SK-N-SH (cell line): ENCODE data around the gene XRCC3. TPM values are rescaled to one million over a fixed set of nuclear protein-coding genes. Genes with fewer than 3 reads are reported as not detected.

Experiments used
- CTCF ChIA-PET: fragments of 300-600, 350-600 bp; formaldehyde crosslinking; extraction: SDS; loops from one replicate; lab custom pipeline; 2021; lab: Yijun Ruan, JAX
- POLR2A ChIA-PET: fragments of 350-600 bp; sonication (Branson Sonifier 250); formaldehyde crosslinking; extraction: SDS; loops from one replicate; lab custom pipeline; 2020; ENCODE audit warnings: antibody characterized with exemption, inconsistent platforms; lab: Yijun Ruan, JAX
- DNase-seq: peaks from one replicate; pipeline ENCODE4 v3.0.0; 2012
- H2AFZ ChIP-seq: fragments of 200-600 bp; sonication (generic); 2 replicates; pipeline ENCODE4 v1.8.1; 2016; ENCODE audit warnings: antibody characterized with exemption, mild to moderate bottlenecking, low read depth
- H3F3A ChIP-seq: fragments of 200-600 bp; sonication (generic); replicated peaks from 2 replicates; pipeline ENCODE3; 2016; ENCODE audit warnings: antibody characterized with exemption, mild to moderate bottlenecking; ENCODE audit not compliant: insufficient read depth
- H3K27ac ChIP-seq, 2 experiments: fragments of 200-500 bp in 1 of 2; fragments of 200-600 bp in 1 of 2; sonication (Bioruptor generic) in 1 of 2; sonication (generic), shearing (Covaris generic) in 1 of 2; 2 replicates each; pipeline versions ENCODE4 v1.5.1 to v1.6.1; 2014 to 2016; ENCODE audit warnings: low read depth in 2 of 2, inconsistent platforms in 1 of 2, low read length in 1 of 2, mild to moderate bottlenecking in 1 of 2, mixed read lengths in 1 of 2
- H3K27me3 ChIP-seq: fragments of 200-600 bp; sonication (generic), shearing (Covaris generic); 2 replicates; pipeline ENCODE4 v1.6.1; 2016; ENCODE audit warnings: mixed run types; ENCODE audit not compliant: insufficient read depth
- H3K36me3 ChIP-seq, 2 experiments: fragments of 200-500 bp in 1 of 2; fragments of 200-600 bp in 1 of 2; sonication (Bioruptor generic) in 1 of 2; sonication (generic) in 1 of 2; replicated peaks in 1 of 2; 2 replicates each; pipeline versions ENCODE3 to v1.5.1; 2014 to 2016; ENCODE audit warnings: low read length in 1 of 2, mild to moderate bottlenecking in 1 of 2; ENCODE audit not compliant: insufficient read depth in 2 of 2, control insufficient read depth in 1 of 2
- H3K4me1 ChIP-seq, 2 experiments: fragments of 200-500 bp in 1 of 2; fragments of 200-600 bp in 1 of 2; sonication (Bioruptor generic) in 1 of 2; sonication (generic), shearing (Covaris generic) in 1 of 2; 2 replicates each; pipeline versions ENCODE4 v1.5.1 to v1.6.1; 2014 to 2016; ENCODE audit warnings: low read depth in 1 of 2, low read length in 1 of 2, mixed run types in 1 of 2; ENCODE audit not compliant: insufficient read depth in 2 of 2, control insufficient read depth in 1 of 2
- H3K4me2 ChIP-seq: fragments of 200-600 bp; sonication (generic), shearing (Covaris generic); 2 replicates; pipeline ENCODE4 v1.6.1; 2017; ENCODE audit warnings: mixed run types
- H3K4me3 ChIP-seq, 2 experiments: fragments of 200-500 bp in 1 of 2; fragments of 200-600 bp in 1 of 2; sonication (Bioruptor generic) in 1 of 2; sonication (generic), shearing (Covaris generic) in 1 of 2; 2 replicates each; pipeline versions ENCODE4 v1.5.1 to v1.8.1; 2014 to 2016; ENCODE audit warnings: low read depth in 2 of 2, inconsistent platforms in 1 of 2, low read length in 1 of 2, mild to moderate bottlenecking in 1 of 2, mixed read lengths in 1 of 2, moderate library complexity in 1 of 2
- H3K79me2 ChIP-seq: fragments of 200-600 bp; sonication (generic); 2 replicates; pipeline ENCODE4 v1.8.1; 2017; ENCODE audit warnings: mild to moderate bottlenecking; ENCODE audit not compliant: insufficient read depth
- H3K9ac ChIP-seq: fragments of 200-600 bp; sonication (generic); 2 replicates; pipeline ENCODE4 v1.6.1; 2017; ENCODE audit warnings: mixed run types
- H3K9me2 ChIP-seq: fragments of 200-600 bp; sonication (generic); 2 replicates; pipeline ENCODE4 v1.6.1; 2017; ENCODE audit warnings: mixed run types
- H3K9me3 ChIP-seq: fragments of 200-600 bp; sonication (generic); 2 replicates; pipeline ENCODE4 v1.6.1; 2017; ENCODE audit warnings: mixed run types, mild to moderate bottlenecking, moderate library complexity
- H4K20me1 ChIP-seq: fragments of 200-600 bp; sonication (generic); 2 replicates; pipeline ENCODE4 v1.6.1; 2017; ENCODE audit warnings: mild to moderate bottlenecking, mixed run types; ENCODE audit not compliant: insufficient read depth
- CTCF ChIP-seq: fragments of 200-600 bp; sonication (generic); IDR thresholded peaks from 2 replicates; pipeline ENCODE4 v1.6.1; 2017; ENCODE audit warnings: antibody characterized with exemption, mild to moderate bottlenecking, moderate library complexity
- ELF1 ChIP-seq: IDR thresholded peaks from 2 replicates; pipeline ENCODE4 v1.4.0; 2012
- EP300 ChIP-seq, 2 experiments: IDR thresholded peaks; 2 replicates each; pipeline versions ENCODE4 v1.4.0 to v1.6.1; 2012; ENCODE audit warnings: borderline replicate concordance in 1 of 2, low read depth in 1 of 2, low read length in 1 of 2
- EZH2phosphoT487 ChIP-seq: fragments of 200-600 bp; sonication (generic); IDR thresholded peaks from 2 replicates; pipeline ENCODE4 v1.6.1; 2017; ENCODE audit warnings: low read depth, mixed run types, mild to moderate bottlenecking, antibody characterized with exemption, moderate library complexity, borderline replicate concordance
- FOSL2 ChIP-seq: IDR thresholded peaks from 2 replicates; pipeline ENCODE4 v1.4.0; 2012; ENCODE audit warnings: low read depth, mild to moderate bottlenecking, moderate library complexity, borderline replicate concordance
- FOXM1 ChIP-seq: IDR thresholded peaks from 2 replicates; pipeline ENCODE4 v1.4.0; 2012; ENCODE audit warnings: low read depth, mild to moderate bottlenecking
- GATA2 ChIP-seq: sonication (generic); formaldehyde crosslinking; IDR thresholded peaks from 2 replicates; pipeline ENCODE4 v1.5.0; 2020; ENCODE audit warnings: mild to moderate bottlenecking, missing genetic modification reagents
- JUND ChIP-seq: IDR thresholded peaks from 2 replicates; pipeline ENCODE4 v1.4.0; 2012
- MEF2A ChIP-seq: IDR thresholded peaks from 2 replicates; pipeline ENCODE4 v1.4.0; 2012; ENCODE audit warnings: low read depth, borderline replicate concordance
- NFIC ChIP-seq: IDR thresholded peaks from 2 replicates; pipeline ENCODE4 v1.4.0; 2012; ENCODE audit warnings: borderline replicate concordance
- PBX3 ChIP-seq: IDR thresholded peaks from 2 replicates; pipeline ENCODE4; 2012
- POLR2AphosphoS5 ChIP-seq: IDR thresholded peaks from 2 replicates; pipeline ENCODE4 v1.6.1; 2012; ENCODE audit warnings: low read depth, low read length
- RXRA ChIP-seq: IDR thresholded peaks from 2 replicates; pipeline ENCODE4 v1.4.0; 2012; ENCODE audit warnings: low read depth, mild to moderate bottlenecking, borderline replicate concordance
- SMC3 ChIP-seq: IDR thresholded peaks from 2 replicates; pipeline ENCODE4 v1.6.1; 2012; ENCODE audit warnings: low read depth, low read length, improper control_type of control experiment
- TAF1 ChIP-seq: IDR thresholded peaks from 2 replicates; pipeline ENCODE4 v1.6.1; 2012; ENCODE audit warnings: low read depth, mild to moderate bottlenecking, low read length, moderate library complexity, borderline replicate concordance
- TEAD4 ChIP-seq: IDR thresholded peaks from 2 replicates; pipeline ENCODE4 v1.4.0; 2012; ENCODE audit warnings: mild to moderate bottlenecking, borderline replicate concordance; ENCODE audit not compliant: insufficient read depth
- USF2 ChIP-seq: fragments of 150-350 bp; IDR thresholded peaks from 2 replicates; pipeline ENCODE4 v1.6.1; 2017; ENCODE audit warnings: antibody characterized with exemption, low read length, low read depth, borderline replicate concordance
- YY1 ChIP-seq: IDR thresholded peaks from 2 replicates; pipeline ENCODE4 v1.4.0; 2012; ENCODE audit warnings: low read depth, mild to moderate bottlenecking
- WGBS: methylation state at CpG from one replicate; pipeline ENCODE4 v1.1.6; 2017; ENCODE audit warnings: low lambda C conversion rate; 5-methylcytosine and 5-hydroxymethylcytosine counted together
- polyA plus RNA-seq, 3 experiments: library from polyadenylated mRNA; depleted of rRNA; stranded (reverse); fragments of >200 nt; gene quantifications; 2 replicates each; pipeline ENCODE4 v1.2.3, GENCODE V29; 2012

The XRCC3 gene
- polyA plus RNA-seq, 1 of the 3 experiments (the other 2 are of a cell fraction): 11.7 TPM

GRCh38 chr14:103686831-103687485 is 28.3 kb downstream of the XRCC3 start:
- H3K9me2 ChIP-seq: no peaks in the 10 kb centered on the region
- peaks cover 69% of the 10 kb centered on the region; the same call in 1 of the 2 replicates for H3K79me2 ChIP-seq
- DNase-seq: no peak
- CTCF ChIA-PET: interaction anchor here (1.1 to 2.2 kb wide), 2 partner anchors 7 to 12 kb away, joined by 4 to 6 read pairs; no protein-coding TSS in a partner anchor
- H3K9me3 ChIP-seq: no peaks in the 10 kb centered on the region
- TF ChIP-seq SMC3: no peak
- TF ChIP-seq EZH2phosphoT487: no peak
- no peak for TF ChIP-seq PBX3
- TF ChIP-seq EP300 (IDR thresholded peaks at IDR 0.05; ENCODE audit: borderline replicate concordance in 1 of 2, low read depth in 1 of 2, low read length in 1 of 2): no peak
- no peak for TF ChIP-seq MEF2A
- no peak for TF ChIP-seq ELF1
- TF ChIP-seq POLR2AphosphoS5: no peak
- no peak for TF ChIP-seq USF2
- TF ChIP-seq TEAD4: no peak
- no peak for TF ChIP-seq TAF1
- TF ChIP-seq GATA2 (CRISPR knock-in tag): no peak
- no peak for TF ChIP-seq CTCF
- no peak for TF ChIP-seq NFIC
- no peak for TF ChIP-seq FOSL2
- no peak for TF ChIP-seq YY1
- no peak for TF ChIP-seq FOXM1
- no peak for TF ChIP-seq JUND
- TF ChIP-seq RXRA: no peak
- TF ChIP-seq, all 33 proteins: peak for 0
- no peak overlapping the region for H2AFZ ChIP-seq
- H3K27ac ChIP-seq: no peak overlapping the region
- no peak overlapping the region for H3K4me3 ChIP-seq
- peaks cover 62 to 66% of the 10 kb centered on the region in 2 experiments for H3K36me3 ChIP-seq
- H3K4me2 ChIP-seq: no peak overlapping the region
- POLR2A ChIA-PET: no interaction called here
- WGBS: 93% methylated on average over 19 of the region's 19 CpGs
- no peaks in the 10 kb centered on the region for H3K4me1 ChIP-seq
- no peak overlapping the region for H3K9ac ChIP-seq
- no peaks in the 10 kb centered on the region for H3K27me3 ChIP-seq
- H3F3A ChIP-seq: peaks cover 20% of the 10 kb centered on the region
- H4K20me1 ChIP-seq: 0 out of 2 replicates have a peak, but pooled peaks cover 4% of the 10 kb centered on the region
